ENCODE data around the gene DXO. TPM values are rescaled to one million over a fixed set of nuclear protein-coding genes. Genes with fewer than 3 reads are reported as not detected.

The DXO gene
- total RNA-seq, 1 experiment from 2014 or later = 23.7 TPM

DNA sequence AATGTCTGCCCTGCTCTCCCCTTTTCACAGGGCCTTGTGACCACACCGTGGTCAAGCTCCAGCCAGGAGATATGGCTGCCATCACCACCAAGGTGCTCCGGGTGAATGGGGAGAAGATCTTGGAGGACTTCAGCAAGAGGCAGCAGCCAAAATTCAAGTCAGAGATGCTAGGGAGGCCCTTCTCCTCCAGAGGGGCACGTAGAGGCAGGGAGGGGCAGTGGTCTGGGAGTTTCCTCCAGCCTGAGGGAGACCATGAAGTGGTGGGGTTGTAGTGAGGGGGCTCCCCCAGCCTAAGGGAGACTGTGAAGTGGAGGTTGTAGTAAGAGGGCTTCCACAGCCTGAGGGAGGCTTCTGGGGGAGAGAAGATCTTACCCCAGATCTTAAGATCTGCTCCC lies 4.0 kb downstream of the DXO start:
- H3K36me3 ChIP-seq (ENCODE audit: control insufficient read depth, insufficient read depth, low read length) = peaks cover 1% of the 10 kb centered on the region
- H3K27me3 ChIP-seq (replicated peaks; ENCODE audit: control insufficient read depth, insufficient read depth, low read length) = no peaks in the 10 kb centered on the region
- H3K36me3 Mint-ChIP-seq (ENCODE audit: insufficient read depth, unreplicated experiment) = peaks cover 67% of the 10 kb centered on the region
- CTCF ChIA-PET = no interaction called here
- POLR2A ChIA-PET = no interaction called here
- intact Hi-C loops (cut with micrococcal nuclease; ENCODE audit: unreplicated experiment) = no loop called here
- H3K27ac Mint-ChIP-seq (ENCODE audit: unreplicated experiment) = no peak overlapping the region
- no TSS peak for BruUV-seq (replicated peaks)
- no peaks in the 10 kb centered on the region for H3K9me3 Mint-ChIP-seq (ENCODE audit: unreplicated experiment)
- H3K4me1 Mint-ChIP-seq (ENCODE audit: low read depth, unreplicated experiment) = peaks cover 12% of the 10 kb centered on the region
- TF ChIP-seq, protein P1, sequence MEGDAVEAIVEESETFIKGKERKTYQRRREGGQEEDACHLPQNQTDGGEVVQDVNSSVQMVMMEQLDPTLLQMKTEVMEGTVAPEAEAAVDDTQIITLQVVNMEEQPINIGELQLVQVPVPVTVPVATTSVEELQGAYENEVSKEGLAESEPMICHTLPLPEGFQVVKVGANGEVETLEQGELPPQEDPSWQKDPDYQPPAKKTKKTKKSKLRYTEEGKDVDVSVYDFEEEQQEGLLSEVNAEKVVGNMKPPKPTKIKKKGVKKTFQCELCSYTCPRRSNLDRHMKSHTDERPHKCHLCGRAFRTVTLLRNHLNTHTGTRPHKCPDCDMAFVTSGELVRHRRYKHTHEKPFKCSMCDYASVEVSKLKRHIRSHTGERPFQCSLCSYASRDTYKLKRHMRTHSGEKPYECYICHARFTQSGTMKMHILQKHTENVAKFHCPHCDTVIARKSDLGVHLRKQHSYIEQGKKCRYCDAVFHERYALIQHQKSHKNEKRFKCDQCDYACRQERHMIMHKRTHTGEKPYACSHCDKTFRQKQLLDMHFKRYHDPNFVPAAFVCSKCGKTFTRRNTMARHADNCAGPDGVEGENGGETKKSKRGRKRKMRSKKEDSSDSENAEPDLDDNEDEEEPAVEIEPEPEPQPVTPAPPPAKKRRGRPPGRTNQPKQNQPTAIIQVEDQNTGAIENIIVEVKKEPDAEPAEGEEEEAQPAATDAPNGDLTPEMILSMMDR (IDR thresholded peaks at IDR 0.05; ENCODE audit: insufficient read depth in 1 of 2, low read depth in 1 of 2, low read length in 1 of 2, severe bottlenecking in 1 of 2, unreplicated experiment in 1 of 2) = no peak
- peaks cover 5% of the 10 kb centered on the region; the same call in 1 of the 2 replicates for H3K4me1 ChIP-seq
- DNase-seq = no peak
- H3K27me3 Mint-ChIP-seq (ENCODE audit: insufficient read depth, unreplicated experiment) = no peaks in the 10 kb centered on the region
- no peak overlapping the region for H3K4me3 Mint-ChIP-seq (ENCODE audit: unreplicated experiment)
- H3K4me3 ChIP-seq (ENCODE audit: low read depth, low read length) = no peak overlapping the region
- H3K9me3 ChIP-seq = no peaks in the 10 kb centered on the region

DNA sequence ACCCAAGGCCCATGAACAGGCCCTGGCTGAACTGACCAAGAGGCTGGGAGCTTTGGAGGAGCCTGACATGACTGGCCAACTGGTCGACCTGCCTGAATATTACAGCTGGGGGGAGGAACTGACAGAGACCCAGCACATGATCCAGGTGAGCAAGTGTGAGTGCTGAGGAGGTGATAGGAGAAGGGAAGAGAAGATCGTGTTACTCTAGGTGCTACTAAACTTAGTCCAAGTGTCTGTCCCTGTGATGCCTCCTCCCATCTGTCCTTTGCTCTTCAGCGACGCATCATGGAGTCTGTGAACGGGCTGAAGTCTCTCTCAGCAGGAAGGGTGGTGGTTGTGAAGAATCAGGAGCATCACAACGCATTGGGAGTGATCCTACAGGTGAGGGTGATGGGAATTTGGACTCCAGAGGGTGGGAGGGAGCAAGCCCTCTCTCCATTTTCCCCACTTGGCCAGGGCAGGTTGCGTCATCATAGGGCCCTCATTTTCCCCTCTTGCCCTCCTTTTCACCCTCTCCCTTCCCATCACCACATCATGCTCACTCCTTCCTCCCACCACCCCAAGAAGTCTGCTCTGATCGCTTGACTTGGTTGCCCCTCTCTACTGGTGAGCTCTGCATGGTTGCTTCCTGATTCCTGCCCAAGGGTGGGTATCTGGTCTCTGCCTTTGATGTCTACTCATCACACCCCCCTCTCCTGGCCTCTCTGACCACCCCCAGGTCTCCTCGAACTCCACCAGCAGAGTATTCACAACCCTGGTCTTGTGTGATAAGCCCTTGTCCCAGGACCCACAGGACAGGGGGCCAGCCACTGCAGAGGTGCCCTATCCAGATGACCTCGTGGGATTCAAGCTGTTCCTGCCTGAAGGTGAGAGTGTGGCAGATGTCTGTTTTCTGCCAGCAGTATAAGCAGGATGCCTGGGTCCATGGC lies 4.7 kb downstream of the DXO start:
- no peaks in the 10 kb centered on the region for H3K27me3 Mint-ChIP-seq (ENCODE audit: insufficient read depth, unreplicated experiment)
- intact Hi-C loops (cut with micrococcal nuclease; ENCODE audit: unreplicated experiment) = no loop called here

DNA sequence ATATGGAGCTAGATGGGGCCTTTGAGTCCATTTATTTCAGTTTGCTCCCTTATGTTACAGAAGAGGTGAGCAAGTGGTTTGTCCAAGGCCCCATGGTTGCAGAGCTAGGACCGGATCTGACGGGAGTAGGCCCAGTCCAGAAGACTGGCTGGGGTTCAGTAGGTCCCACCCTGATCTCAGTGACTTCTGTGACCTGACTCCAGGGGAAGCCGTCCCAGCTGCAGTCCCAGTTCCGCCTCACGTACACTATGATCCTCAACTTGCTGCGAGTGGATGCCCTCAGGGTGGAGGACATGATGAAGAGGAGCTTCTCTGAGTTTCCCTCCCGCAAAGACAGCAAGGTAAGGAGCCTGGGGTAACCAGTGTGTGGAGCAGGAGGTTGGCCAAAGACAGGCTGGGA lies 5.4 kb downstream of the DXO start:
- H3K9me3 Mint-ChIP-seq (ENCODE audit: unreplicated experiment) = no peaks in the 10 kb centered on the region
- no peak for DNase-seq
- Histone ChIP-seq H3K9me3 (no peaks in the 10 kb centered on the region), H3K36me3 (ENCODE audit: control insufficient read depth, insufficient read depth, low read length) (peaks cover 7% of the 10 kb centered on the region), H3K27me3 (replicated peaks; ENCODE audit: control insufficient read depth, insufficient read depth, low read length) (no peaks in the 10 kb centered on the region), H3K4me3 (ENCODE audit: low read depth, low read length) (no peak overlapping the region), H3K4me1 (peaks cover 5% of the 10 kb centered on the region; the same call in 1 of the 2 replicates)
- TF ChIP-seq, protein P1 (IDR thresholded peaks at IDR 0.05; ENCODE audit: insufficient read depth in 1 of 2, low read depth in 1 of 2, low read length in 1 of 2, severe bottlenecking in 1 of 2, unreplicated experiment in 1 of 2) = no peak
- no peak overlapping the region for H3K27ac Mint-ChIP-seq (ENCODE audit: unreplicated experiment)
- intact Hi-C loops (cut with micrococcal nuclease; ENCODE audit: unreplicated experiment) = no loop called here
- peaks cover 12% of the 10 kb centered on the region for H3K4me1 Mint-ChIP-seq (ENCODE audit: low read depth, unreplicated experiment)
- ChIA-PET POLR2A (no interaction called here), CTCF (no interaction called here)
- no peaks in the 10 kb centered on the region for H3K27me3 Mint-ChIP-seq (ENCODE audit: insufficient read depth, unreplicated experiment)
- peaks cover 67% of the 10 kb centered on the region for H3K36me3 Mint-ChIP-seq (ENCODE audit: insufficient read depth, unreplicated experiment)
- no TSS peak for BruUV-seq (replicated peaks)
- H3K4me3 Mint-ChIP-seq (ENCODE audit: unreplicated experiment) = no peak overlapping the region

More for the DNA sequence above, 4.7 kb downstream of the DXO start:
- Mint-ChIP-seq H3K27ac (ENCODE audit: unreplicated experiment) (no peak overlapping the region), H3K9me3 (ENCODE audit: unreplicated experiment) (no peaks in the 10 kb centered on the region), H3K4me1 (ENCODE audit: low read depth, unreplicated experiment) (peaks cover 9% of the 10 kb centered on the region), H3K4me3 (ENCODE audit: unreplicated experiment) (no peak overlapping the region), H3K36me3 (ENCODE audit: insufficient read depth, unreplicated experiment) (peaks cover 67% of the 10 kb centered on the region)
- ChIA-PET POLR2A (no interaction called here), CTCF (no interaction called here)
- no peaks in the 10 kb centered on the region for H3K9me3 ChIP-seq
- H3K4me3 ChIP-seq (ENCODE audit: low read depth, low read length) = no peak overlapping the region
- H3K36me3 ChIP-seq (ENCODE audit: control insufficient read depth, insufficient read depth, low read length) = peaks cover 2% of the 10 kb centered on the region
- no peak for DNase-seq
- peaks cover 5% of the 10 kb centered on the region; the same call in 1 of the 2 replicates for H3K4me1 ChIP-seq
- no TSS peak for BruUV-seq (replicated peaks)
- H3K27me3 ChIP-seq (replicated peaks; ENCODE audit: control insufficient read depth, insufficient read depth, low read length) = no peaks in the 10 kb centered on the region
- TF ChIP-seq, protein P1 (IDR thresholded peaks at IDR 0.05; ENCODE audit: insufficient read depth in 1 of 2, low read depth in 1 of 2, low read length in 1 of 2, severe bottlenecking in 1 of 2, unreplicated experiment in 1 of 2) = no peak

All from Caco-2 (cell line).